ENCODE measurements around the gene ALG12. TPM values are rescaled to one million over a fixed set of nuclear protein-coding genes. Genes with fewer than 3 reads are reported as not detected.

ALG12 gene
- total RNA-seq, 2 experiments from 2014 or later = 11.4 to 11.7 TPM

DNA sequence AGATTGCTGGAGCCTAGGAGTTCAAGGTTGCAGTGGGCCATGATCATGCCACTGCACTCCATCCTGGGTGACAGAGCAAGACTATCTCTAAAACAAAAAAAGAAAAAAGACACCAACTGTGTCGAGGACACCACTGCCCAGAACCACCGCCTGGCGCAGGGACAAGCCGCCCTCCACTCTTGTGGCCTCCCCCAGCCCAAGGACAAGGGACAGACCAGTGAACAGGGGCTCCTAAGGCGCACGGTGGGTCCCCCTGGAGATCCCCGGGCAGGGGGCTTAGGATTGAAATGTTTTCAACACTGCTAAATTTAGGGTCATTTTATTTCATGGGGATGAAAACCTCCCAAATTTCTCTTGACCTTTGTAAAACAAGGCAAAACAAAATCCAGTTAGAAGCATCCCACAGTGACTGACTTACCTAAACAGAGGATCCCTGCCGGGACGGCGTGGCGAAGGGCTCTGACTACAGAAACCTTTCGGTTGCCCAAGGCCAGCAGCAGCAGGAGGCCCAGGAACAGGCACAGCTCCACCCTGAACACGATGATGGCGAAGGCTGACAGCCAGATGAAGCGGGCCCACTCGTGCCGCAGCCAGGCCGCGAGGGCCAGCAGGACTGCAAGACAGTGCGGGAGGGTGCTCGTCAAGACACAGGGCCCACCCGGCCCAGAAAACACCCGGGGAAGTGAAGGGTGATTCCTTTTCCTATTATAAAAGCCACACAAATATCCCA is 8.6 kb downstream of the ALG12 start:
- no peak overlapping the region for H3K27ac ChIP-seq (ENCODE audit: low read depth, low read length, poor library complexity, severe bottlenecking)
- peaks cover 7% of the 10 kb centered on the region; the same call in 1 of the 2 replicates for H3K36me3 ChIP-seq (ENCODE audit: insufficient read depth, low read length)
- no peaks in the 10 kb centered on the region for H3K4me1 ChIP-seq (ENCODE audit: insufficient read depth, low read length, poor library complexity, severe bottlenecking)
- H2AFZ ChIP-seq (ENCODE audit: low read length) = no peak overlapping the region
- no peak overlapping the region for H3K4me2 ChIP-seq (ENCODE audit: low read length)
- H3K9me2 ChIP-seq (ENCODE audit: insufficient read depth, low read length) = no peaks in the 10 kb centered on the region
- TF ChIP-seq, protein P1, sequence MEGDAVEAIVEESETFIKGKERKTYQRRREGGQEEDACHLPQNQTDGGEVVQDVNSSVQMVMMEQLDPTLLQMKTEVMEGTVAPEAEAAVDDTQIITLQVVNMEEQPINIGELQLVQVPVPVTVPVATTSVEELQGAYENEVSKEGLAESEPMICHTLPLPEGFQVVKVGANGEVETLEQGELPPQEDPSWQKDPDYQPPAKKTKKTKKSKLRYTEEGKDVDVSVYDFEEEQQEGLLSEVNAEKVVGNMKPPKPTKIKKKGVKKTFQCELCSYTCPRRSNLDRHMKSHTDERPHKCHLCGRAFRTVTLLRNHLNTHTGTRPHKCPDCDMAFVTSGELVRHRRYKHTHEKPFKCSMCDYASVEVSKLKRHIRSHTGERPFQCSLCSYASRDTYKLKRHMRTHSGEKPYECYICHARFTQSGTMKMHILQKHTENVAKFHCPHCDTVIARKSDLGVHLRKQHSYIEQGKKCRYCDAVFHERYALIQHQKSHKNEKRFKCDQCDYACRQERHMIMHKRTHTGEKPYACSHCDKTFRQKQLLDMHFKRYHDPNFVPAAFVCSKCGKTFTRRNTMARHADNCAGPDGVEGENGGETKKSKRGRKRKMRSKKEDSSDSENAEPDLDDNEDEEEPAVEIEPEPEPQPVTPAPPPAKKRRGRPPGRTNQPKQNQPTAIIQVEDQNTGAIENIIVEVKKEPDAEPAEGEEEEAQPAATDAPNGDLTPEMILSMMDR (conservative IDR thresholded peaks at IDR 0.05; ENCODE audit: low read length) = no peak
- TF ChIP-seq EZH2phosphoT487 (IDR thresholded peaks at IDR 0.05; ENCODE audit: borderline replicate concordance, low read depth, low read length) = no peak
- no peaks in the 10 kb centered on the region for H3K79me2 ChIP-seq (ENCODE audit: insufficient read depth, low read depth, low read length)
- H3K4me3 ChIP-seq (ENCODE audit: low read depth, low read length, poor library complexity, severe bottlenecking) = no peak overlapping the region
- intact Hi-C loops (cut with micrococcal nuclease; ENCODE audit: unreplicated experiment) = no loop called here
- ChIA-PET CTCF (ENCODE audit: unreplicated experiment) (no interaction called here), POLR2A (no interaction called here)
- no peaks in the 10 kb centered on the region for H4K20me1 ChIP-seq (ENCODE audit: insufficient read depth, low read length)
- BruUV-seq (replicated peaks) = no TSS peak
- H3K9me3 ChIP-seq (ENCODE audit: low read length) = no peaks in the 10 kb centered on the region
- no peak for DNase-seq (ENCODE audit: low spot score)

DNA sequence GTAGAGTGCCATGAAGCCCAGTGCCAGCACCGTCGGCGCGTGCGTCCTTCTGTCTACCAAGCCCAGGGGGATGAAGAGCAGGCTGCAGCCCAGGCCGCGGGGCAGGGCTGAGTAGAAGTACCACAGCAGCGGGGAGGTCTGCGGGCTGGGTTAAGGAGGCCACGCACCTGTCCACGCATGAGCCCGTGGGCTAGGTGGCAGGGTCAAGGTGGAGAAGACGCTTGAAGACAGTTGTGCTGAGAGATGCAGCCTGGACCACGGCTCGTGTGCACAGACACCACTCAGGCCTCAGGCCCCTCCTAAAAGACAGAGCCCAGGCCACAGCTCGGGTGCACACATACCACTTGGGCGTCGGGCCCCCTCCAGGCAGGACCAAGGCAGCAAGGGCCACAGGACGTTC is 10.4 kb downstream of the ALG12 start:
- no peak for DNase-seq (ENCODE audit: low spot score)
- intact Hi-C loops (cut with micrococcal nuclease; ENCODE audit: unreplicated experiment) = no loop called here
- no peak overlapping the region for H3K4me3 ChIP-seq (ENCODE audit: low read depth, low read length, poor library complexity, severe bottlenecking)
- no peak overlapping the region for H3K4me2 ChIP-seq (ENCODE audit: low read length)
- H3K79me2 ChIP-seq (ENCODE audit: insufficient read depth, low read depth, low read length) = no peaks in the 10 kb centered on the region
- no peak overlapping the region for H3K27ac ChIP-seq (ENCODE audit: low read depth, low read length, poor library complexity, severe bottlenecking)
- H4K20me1 ChIP-seq (ENCODE audit: insufficient read depth, low read length) = no peaks in the 10 kb centered on the region
- no peaks in the 10 kb centered on the region for H3K9me3 ChIP-seq (ENCODE audit: low read length)
- no TSS peak for BruUV-seq (replicated peaks)
- no peaks in the 10 kb centered on the region for H3K9me2 ChIP-seq (ENCODE audit: insufficient read depth, low read length)
- ChIA-PET CTCF (ENCODE audit: unreplicated experiment) (no interaction called here), POLR2A (no interaction called here)
- peaks cover 24% of the 10 kb centered on the region for H3K36me3 ChIP-seq (ENCODE audit: insufficient read depth, low read length)
- TF ChIP-seq, protein P1 (conservative IDR thresholded peaks at IDR 0.05; ENCODE audit: low read length) = no peak
- TF ChIP-seq EZH2phosphoT487 (IDR thresholded peaks at IDR 0.05; ENCODE audit: borderline replicate concordance, low read depth, low read length) = no peak
- no peaks in the 10 kb centered on the region for H3K4me1 ChIP-seq (ENCODE audit: insufficient read depth, low read length, poor library complexity, severe bottlenecking)
- no peak overlapping the region for H2AFZ ChIP-seq (ENCODE audit: low read length)

- CTCF ChIA-PET (ENCODE audit: unreplicated experiment) = no interaction called here
These were observed 11.4 kb downstream of the ALG12 start for GRCh38 chr22:49906799-49907290.

More at GRCh38 chr22:49906799-49907290, 11.4 kb downstream of the ALG12 start:
- Histone ChIP-seq H3K4me3 (ENCODE audit: low read depth, low read length, poor library complexity, severe bottlenecking) (no peak overlapping the region), H4K20me1 (ENCODE audit: insufficient read depth, low read length) (no peaks in the 10 kb centered on the region), H3K9me3 (ENCODE audit: low read length) (no peaks in the 10 kb centered on the region), H3K4me1 (ENCODE audit: insufficient read depth, low read length, poor library complexity, severe bottlenecking) (no peaks in the 10 kb centered on the region), H2AFZ (ENCODE audit: low read length) (no peak overlapping the region), H3K79me2 (ENCODE audit: insufficient read depth, low read depth, low read length) (no peaks in the 10 kb centered on the region), H3K27ac (ENCODE audit: low read depth, low read length, poor library complexity, severe bottlenecking) (no peak overlapping the region), H3K36me3 (ENCODE audit: insufficient read depth, low read length) (peaks cover 32% of the 10 kb centered on the region), H3K9me2 (ENCODE audit: insufficient read depth, low read length) (no peaks in the 10 kb centered on the region), H3K4me2 (ENCODE audit: low read length) (no peak overlapping the region)
- no TSS peak for BruUV-seq (replicated peaks)
- intact Hi-C loops (cut with micrococcal nuclease; ENCODE audit: unreplicated experiment) = no loop called here
- POLR2A ChIA-PET = no interaction called here
- DNase-seq (ENCODE audit: low spot score) = no peak
- no peak for TF ChIP-seq EZH2phosphoT487 (IDR thresholded peaks at IDR 0.05; ENCODE audit: borderline replicate concordance, low read depth, low read length)
- TF ChIP-seq, protein P1 (conservative IDR thresholded peaks at IDR 0.05; ENCODE audit: low read length) = no peak

Measured in OCI-LY7 (cell line).